Keratinocyte (primary cell): Measurements from ENCODE around the gene ATG14. TPM values are rescaled to one million over a fixed set of nuclear protein-coding genes. Genes with fewer than 3 reads are reported as not detected.

ENCODE experiments used
- DNase-seq: peaks from one replicate; pipeline ENCODE4 v3.0.0-alpha.2; 2011; ENCODE audit warnings: low read depth, missing footprints, low spot score
- FAIRE-seq: peaks from 2 replicates; lab custom pipeline; 2011; peaks lifted over from hg19 to GRCh38; lab: Jason Lieb, UNC
- H2AFZ ChIP-seq: 2 replicates; pipeline ENCODE4 v1.6.0; 2012; ENCODE audit warnings: low read length, control low read depth, inconsistent platforms; ENCODE audit not compliant: control insufficient read depth
- H3K27ac ChIP-seq: 2 replicates; pipeline ENCODE4 v1.5.1; 2011; ENCODE audit warnings: low read length; ENCODE audit not compliant: control insufficient read depth, insufficient read depth
- H3K27me3 ChIP-seq: 3 replicates; pipeline ENCODE4 v1.6.0; 2011; ENCODE audit warnings: low read length; ENCODE audit not compliant: control insufficient read depth, insufficient read depth; ENCODE audit errors: extremely low read depth
- H3K36me3 ChIP-seq, 2 experiments: 2 replicates in 1 of 2; 3 replicates in 1 of 2; pipeline ENCODE4 v1.5.1; 2011; ENCODE audit warnings: low read length in 2 of 2, mild to moderate bottlenecking in 1 of 2; ENCODE audit not compliant: control insufficient read depth in 2 of 2, insufficient read depth in 2 of 2; ENCODE audit errors: extremely low read depth in 1 of 2
- H3K4me1 ChIP-seq: 3 replicates; pipeline ENCODE4 v1.5.1; 2011; ENCODE audit warnings: low read length; ENCODE audit not compliant: control insufficient read depth, insufficient read depth; ENCODE audit errors: extremely low read depth
- H3K4me2 ChIP-seq: 3 replicates; pipeline ENCODE4 v1.6.0; 2011; ENCODE audit warnings: low read depth, low read length; ENCODE audit not compliant: control insufficient read depth, insufficient read depth; ENCODE audit errors: extremely low read depth
- H3K4me3 ChIP-seq, 3 experiments: fragments of 200-600 bp in 1 of 3; sonication (generic) in 1 of 3; 2 replicates in 2 of 3; 3 replicates in 1 of 3; pipeline ENCODE4 v1.5.1; 2011 to 2016; ENCODE audit warnings: low read length in 3 of 3, mild to moderate bottlenecking in 3 of 3, control low read depth in 2 of 3, inconsistent platforms in 1 of 3, low read depth in 1 of 3, mixed read lengths in 1 of 3, mixed run types in 1 of 3, moderate library complexity in 1 of 3; ENCODE audit not compliant: control insufficient read depth in 2 of 3, insufficient read depth in 2 of 3; ENCODE audit errors: extremely low read depth in 1 of 3
- H3K79me2 ChIP-seq: 2 replicates; pipeline ENCODE4 v1.6.0; 2012; ENCODE audit warnings: low read length; ENCODE audit not compliant: control insufficient read depth, insufficient read depth
- H3K9ac ChIP-seq: 3 replicates; pipeline ENCODE4 v1.6.0; 2011; ENCODE audit warnings: low read length; ENCODE audit not compliant: control insufficient read depth, insufficient read depth; ENCODE audit errors: extremely low read depth
- H3K9me1 ChIP-seq: 3 replicates; pipeline ENCODE4 v1.6.0; 2011; ENCODE audit warnings: low read length; ENCODE audit not compliant: control insufficient read depth, insufficient read depth; ENCODE audit errors: extremely low read depth
- H3K9me3 ChIP-seq: 2 replicates; pipeline ENCODE4 v1.5.1; 2012; ENCODE audit warnings: low read depth, low read length; ENCODE audit not compliant: control insufficient read depth
- H4K20me1 ChIP-seq: 3 replicates; pipeline ENCODE4 v1.6.0; 2011; ENCODE audit warnings: low read length; ENCODE audit not compliant: control insufficient read depth, insufficient read depth; ENCODE audit errors: extremely low read depth
- CTCF ChIP-seq, 3 experiments: IDR thresholded peaks in 1 of 3; conservative IDR thresholded peaks in 1 of 3; optimal IDR thresholded peaks in 1 of 3; 2 replicates in 2 of 3; 3 replicates in 1 of 3; pipeline versions ENCODE3 to v1.5.1; 2011; ENCODE audit warnings: low read length in 3 of 3, mild to moderate bottlenecking in 3 of 3, moderate library complexity in 2 of 3, control low read depth in 1 of 3, inconsistent platforms in 1 of 3; ENCODE audit not compliant: insufficient read depth in 2 of 3; ENCODE audit errors: extremely low read depth in 1 of 3
- EZH2 ChIP-seq: IDR thresholded peaks from one replicate; pipeline ENCODE4 v1.6.1; 2012; ENCODE audit warnings: inconsistent platforms, mild to moderate bottlenecking, low read length, moderate library complexity
- dilution Hi-C: fragments of 300-500 bp; cut with MboI; formaldehyde crosslinking; loops from one replicate; pipeline ENCODE4 v1.7.0; 2020; ENCODE audit warnings: low sequenced_read_pairs; ENCODE audit not compliant: extremely low pct_ligation_motif_present
- polyA plus RNA-seq, 5 experiments: library from polyadenylated mRNA; depleted of rRNA in 3 of 5; stranded (reverse) in 3 of 5; stranded (forward) in 1 of 5; unstranded in 1 of 5; fragments of >200 nt; gene quantifications; 1 replicate in 1 of 5; 2 replicates in 3 of 5; 3 replicates in 1 of 5; pipeline versions ENCODE4 v1.2.1 to v1.2.3, GENCODE V29; 2011 to 2012; ENCODE audit warnings: missing spikeins in 2 of 5, low read depth in 1 of 5, low replicate concordance in 1 of 5

The ATG14 gene
- polyA plus RNA-seq, 1 donor (not counting 4 experiments of a cell fraction or from before 2014, with no cell fraction given) = 7.0 TPM

- dilution Hi-C loops = no loop called here
- no peak for DNase-seq
- no peaks in the 10 kb centered on the region for H3K9me3 ChIP-seq
- TF ChIP-seq CTCF (optimal IDR thresholded peaks at IDR 0.05 in 1 of 3, IDR thresholded peaks at IDR 0.05 in 1 of 3, conservative IDR thresholded peaks at IDR 0.05 in 1 of 3; ENCODE audit: extremely low read depth in 1 of 3, insufficient read depth in 2 of 3, low read length in 3 of 3) = no peak
- H3K4me1 ChIP-seq = peaks cover 68% of the 10 kb centered on the region
- no peaks in the 10 kb centered on the region for H3K27me3 ChIP-seq
- H2AFZ ChIP-seq = no peak overlapping the region
- H3K4me2 ChIP-seq = no peak overlapping the region
- no peaks in the 10 kb centered on the region for H4K20me1 ChIP-seq
- no peak overlapping the region for H3K9ac ChIP-seq
- H3K4me3 ChIP-seq = no peak overlapping the region
- no peak overlapping the region for H3K27ac ChIP-seq
- no peaks in the 10 kb centered on the region for H3K36me3 ChIP-seq
- FAIRE-seq = no peak
- H3K79me2 ChIP-seq = no peaks in the 10 kb centered on the region
- peaks cover 2% of the 10 kb centered on the region for H3K9me1 ChIP-seq
Observed at GRCh38 chr14:55450539-55450938, 38.9 kb upstream of the ATG14 start.

GRCh38 chr14:55450124-55450523 is 38.5 kb upstream of the ATG14 start:
- TF ChIP-seq EZH2 = no peak
- TF ChIP-seq CTCF (optimal IDR thresholded peaks at IDR 0.05 in 1 of 3, IDR thresholded peaks at IDR 0.05 in 1 of 3, conservative IDR thresholded peaks at IDR 0.05 in 1 of 3; ENCODE audit: extremely low read depth in 1 of 3, insufficient read depth in 2 of 3, low read length in 3 of 3) = no peak

More at GRCh38 chr14:55450124-55450523, 38.5 kb upstream of the ATG14 start:
- Histone ChIP-seq H2AFZ (no peak overlapping the region), H3K4me2 (no peak overlapping the region), H3K9me3 (no peaks in the 10 kb centered on the region), H3K9me1 (peaks cover 2% of the 10 kb centered on the region), H3K36me3 (no peaks in the 10 kb centered on the region), H3K27me3 (no peaks in the 10 kb centered on the region), H4K20me1 (no peaks in the 10 kb centered on the region), H3K9ac (no peak overlapping the region), H3K79me2 (no peaks in the 10 kb centered on the region), H3K4me3 (no peak overlapping the region), H3K4me1 (peaks cover 66% of the 10 kb centered on the region), H3K27ac (no peak overlapping the region)
- no peak for FAIRE-seq
- dilution Hi-C loops = no loop called here
- no peak for DNase-seq
